ENCODE results near the gene INSM1.
A peak's percentile ranks its signal among the peaks of the same experiment; 100 is the strongest.
"Not testable (repeated sequence)": the region's sequence is repeated elsewhere in the genome, so short reads cannot be mapped to it uniquely, and the experiment has no call there.

Gene INSM1, protein sequence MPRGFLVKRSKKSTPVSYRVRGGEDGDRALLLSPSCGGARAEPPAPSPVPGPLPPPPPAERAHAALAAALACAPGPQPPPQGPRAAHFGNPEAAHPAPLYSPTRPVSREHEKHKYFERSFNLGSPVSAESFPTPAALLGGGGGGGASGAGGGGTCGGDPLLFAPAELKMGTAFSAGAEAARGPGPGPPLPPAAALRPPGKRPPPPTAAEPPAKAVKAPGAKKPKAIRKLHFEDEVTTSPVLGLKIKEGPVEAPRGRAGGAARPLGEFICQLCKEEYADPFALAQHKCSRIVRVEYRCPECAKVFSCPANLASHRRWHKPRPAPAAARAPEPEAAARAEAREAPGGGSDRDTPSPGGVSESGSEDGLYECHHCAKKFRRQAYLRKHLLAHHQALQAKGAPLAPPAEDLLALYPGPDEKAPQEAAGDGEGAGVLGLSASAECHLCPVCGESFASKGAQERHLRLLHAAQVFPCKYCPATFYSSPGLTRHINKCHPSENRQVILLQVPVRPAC

DNA sequence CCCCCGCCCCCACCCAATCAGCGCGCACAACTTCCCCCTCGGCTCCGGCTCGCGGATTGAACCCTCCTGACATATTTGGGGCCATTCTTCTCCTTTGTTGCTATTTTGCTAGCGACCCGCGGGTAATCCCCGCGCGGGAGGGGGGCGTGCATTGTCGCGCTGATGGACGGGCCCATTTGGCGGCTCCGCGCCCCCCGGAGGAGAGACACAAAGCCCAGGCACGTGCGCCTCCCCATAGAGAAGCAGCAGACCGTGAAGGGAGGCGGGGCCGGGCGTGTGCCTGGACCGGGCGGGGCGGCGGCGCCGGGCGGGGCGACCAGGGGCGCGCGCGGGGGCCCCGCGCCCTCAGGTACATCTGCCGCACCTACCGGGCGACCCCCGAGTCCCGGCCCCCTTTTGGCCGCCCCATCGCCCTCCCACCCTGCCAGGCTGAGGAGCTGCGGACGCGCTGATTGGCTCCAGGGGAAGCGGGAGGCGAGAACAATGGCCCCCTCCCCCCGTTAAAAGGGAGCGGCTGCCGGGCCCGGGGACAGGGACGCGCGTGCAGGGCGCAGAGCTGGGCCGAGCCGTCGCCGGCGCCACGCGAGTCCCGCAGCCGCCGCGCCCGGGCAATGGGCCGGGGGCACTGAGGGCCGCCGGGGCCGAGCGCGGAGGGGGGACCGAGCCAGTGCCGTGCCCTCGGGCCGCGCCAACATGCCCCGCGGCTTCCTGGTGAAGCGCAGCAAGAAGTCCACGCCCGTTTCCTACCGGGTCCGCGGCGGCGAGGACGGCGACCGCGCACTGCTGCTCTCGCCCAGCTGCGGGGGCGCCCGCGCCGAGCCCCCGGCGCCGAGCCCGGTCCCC is at the start of gene INSM1:
TSS of gene INSM1 (plus strand) at position 530 of the 843 bp plus-strand sequence. CDS start at position 694, 164 bp downstream.
- DNase-seq = peak; percentile 95

DNA sequence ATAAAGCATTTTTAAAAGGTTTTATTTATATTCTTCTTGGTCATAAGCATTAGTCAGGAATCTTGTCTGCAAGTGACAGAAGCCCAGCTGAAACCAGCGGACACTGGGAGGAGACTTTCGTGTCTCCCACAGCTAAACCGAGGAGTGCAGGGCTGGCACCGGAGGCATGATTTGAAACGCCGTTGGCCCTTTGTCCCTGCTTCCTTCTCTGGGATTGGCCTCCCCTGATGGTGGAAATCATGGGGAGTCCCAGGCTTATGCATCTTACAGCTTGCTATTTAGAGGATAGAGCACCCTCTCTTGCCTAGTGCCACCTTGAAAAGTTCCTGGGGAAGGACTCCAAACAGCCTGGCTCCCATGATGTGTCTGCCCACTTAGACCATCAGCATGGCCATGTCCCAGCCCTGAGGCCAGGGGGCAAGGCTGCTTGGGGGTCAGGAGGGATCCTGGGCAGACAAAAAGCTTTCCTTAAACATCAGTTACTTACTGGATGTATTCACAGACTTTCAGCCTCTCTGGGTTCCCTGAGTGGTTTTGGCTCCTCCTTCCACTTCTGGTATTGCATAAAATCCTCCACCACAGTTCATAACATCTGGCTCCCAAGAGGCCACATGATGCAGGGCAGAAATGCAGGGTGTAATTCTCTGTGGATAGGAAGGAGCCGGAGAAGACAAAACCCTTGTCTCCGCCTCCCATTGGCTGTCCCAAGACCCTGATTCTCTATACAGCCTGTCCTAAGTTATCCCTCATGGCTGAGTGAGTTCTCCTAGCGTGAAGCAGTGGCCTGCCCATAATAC is 49.3 kb upstream of the INSM1 start:
- DNase-seq = no peak

DNA sequence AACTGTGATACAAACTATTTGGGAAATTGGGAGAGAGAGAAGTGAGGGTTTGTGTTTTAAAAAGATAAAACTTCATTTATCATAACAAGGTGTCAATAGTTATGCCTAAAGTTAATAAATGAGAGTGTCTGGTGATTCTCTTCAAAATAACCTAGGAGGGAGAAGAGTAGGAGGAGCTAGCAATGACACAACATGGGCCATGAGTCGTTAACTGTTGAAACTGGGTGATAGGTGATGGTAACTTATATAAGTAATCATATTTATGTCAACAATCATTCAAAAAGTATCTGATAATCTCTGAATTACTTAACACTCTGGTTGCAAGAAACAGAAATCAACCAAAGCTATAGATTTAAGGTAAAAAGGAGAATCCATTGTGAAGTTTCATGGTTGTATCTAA is 46.8 kb upstream of the INSM1 start:
- DNase-seq = no peak

DNA sequence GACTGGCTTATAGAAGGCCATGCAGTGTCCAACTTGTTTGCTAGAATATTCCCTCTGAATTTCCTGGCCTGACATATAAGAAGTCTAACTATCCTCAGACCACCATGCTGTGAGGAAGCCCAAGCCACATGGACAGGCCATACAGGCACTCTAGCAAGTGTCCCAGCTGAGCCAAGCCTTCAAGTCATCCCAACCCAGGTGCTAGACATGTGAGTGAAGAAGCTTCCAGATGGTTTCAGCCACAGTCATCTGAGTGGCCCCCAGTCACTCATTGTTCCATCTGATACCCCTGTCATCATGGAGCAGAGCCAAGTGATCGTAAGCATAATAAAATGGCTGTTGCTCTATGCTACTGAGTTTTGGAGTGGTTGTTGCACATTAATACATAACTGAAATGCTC is 46.0 kb upstream of the INSM1 start:
- no peak for DNase-seq

DNA sequence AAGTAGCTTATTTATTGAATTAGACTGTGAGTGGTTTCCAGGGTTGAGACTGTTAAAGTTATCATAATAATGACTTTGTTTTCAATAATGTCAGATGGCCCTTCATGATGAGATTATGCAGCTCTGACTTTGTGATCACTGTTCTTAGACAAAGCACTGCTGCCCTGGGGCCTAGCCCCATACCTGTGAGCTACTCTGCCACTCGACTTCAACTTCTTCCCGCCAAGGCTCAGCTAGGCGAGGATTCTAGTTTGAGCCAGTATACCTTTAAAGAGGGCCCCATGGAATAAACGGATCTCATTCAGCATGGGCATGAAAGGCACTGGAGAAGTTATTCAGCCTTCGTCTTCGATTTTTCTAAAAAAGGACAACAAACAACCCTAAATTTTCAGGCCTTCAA is 45.0 kb upstream of the INSM1 start:
- DNase-seq = no peak

DNA sequence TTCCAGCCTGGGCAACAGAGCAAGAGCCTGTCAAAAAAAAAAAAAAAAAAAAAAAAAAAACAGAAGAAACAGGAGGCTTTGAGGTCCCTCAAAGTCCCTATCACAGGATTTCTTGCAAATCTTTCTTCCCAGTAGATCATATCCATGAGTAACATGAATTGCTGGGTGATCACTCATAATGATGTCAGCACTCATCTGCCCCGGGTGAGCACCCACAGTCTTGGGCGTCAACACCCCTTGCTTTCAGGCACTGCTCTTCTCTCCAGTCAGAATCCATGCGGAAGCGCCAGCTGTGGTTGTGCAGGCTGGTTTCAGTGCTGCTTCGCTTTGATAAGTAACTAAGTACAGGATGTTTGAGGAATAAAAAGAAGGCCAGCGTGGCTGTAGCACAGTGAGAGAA is 40.2 kb upstream of the INSM1 start:
- DNase-seq = no peak

DNA sequence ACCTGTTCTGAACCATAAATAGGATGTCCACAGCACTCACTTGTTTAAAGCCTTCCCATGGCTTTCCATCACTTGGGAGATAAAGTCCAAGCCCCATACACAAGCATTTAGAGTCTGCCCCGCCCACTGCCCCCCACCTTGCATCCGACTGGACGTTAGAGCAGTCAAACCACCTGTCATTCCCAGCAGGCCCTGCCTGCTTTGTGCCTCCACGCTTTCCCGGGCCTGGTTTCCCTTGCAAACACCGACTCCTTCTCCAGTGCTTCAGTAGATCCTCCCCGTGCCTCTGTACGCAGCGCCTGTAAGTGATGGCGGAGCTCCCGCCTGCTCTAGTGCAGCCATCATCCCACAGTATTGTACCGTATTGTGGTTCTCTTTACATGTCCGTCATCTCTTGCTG is 38.3 kb upstream of the INSM1 start:
- no peak for DNase-seq

DNA sequence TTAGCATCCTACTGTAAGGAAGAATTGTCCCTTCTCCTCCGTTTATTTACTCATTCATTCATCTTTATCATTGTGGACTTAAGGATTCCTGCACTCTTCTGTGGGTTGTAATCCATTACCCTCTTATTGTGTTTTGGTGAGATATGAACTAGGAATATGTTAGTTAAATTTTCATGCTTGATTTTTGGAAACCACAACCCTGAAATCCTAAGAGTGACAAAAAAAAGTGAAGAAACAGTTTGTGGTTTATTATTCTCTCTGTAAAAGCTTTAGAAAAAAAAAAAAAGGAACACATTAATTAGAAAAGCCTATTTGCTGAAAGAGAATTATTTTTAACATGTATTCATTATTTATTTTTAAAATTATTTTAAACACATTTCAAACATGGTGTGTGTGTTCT is 36.7 kb upstream of the INSM1 start:
- DNase-seq = no peak

DNA sequence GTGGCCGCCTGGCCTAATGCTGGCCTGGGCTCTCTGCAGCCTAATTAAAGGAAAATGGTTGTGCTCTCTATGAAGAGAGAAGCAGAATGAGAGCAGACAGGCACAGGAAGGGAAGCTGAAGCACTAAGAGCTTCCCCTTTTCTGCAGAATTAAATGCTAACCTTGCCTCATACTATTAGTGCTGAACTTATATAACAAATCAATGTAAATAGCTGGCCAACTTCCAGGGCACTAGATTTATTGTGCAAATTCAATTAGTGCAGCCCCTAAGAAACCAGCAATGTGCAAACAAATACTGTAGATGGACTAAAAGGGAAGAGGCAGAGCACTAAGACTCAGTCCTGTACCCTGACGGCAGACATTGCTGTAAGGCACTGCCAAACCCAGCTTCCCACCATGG is 36.1 kb upstream of the INSM1 start:
- DNase-seq = no peak

DNA sequence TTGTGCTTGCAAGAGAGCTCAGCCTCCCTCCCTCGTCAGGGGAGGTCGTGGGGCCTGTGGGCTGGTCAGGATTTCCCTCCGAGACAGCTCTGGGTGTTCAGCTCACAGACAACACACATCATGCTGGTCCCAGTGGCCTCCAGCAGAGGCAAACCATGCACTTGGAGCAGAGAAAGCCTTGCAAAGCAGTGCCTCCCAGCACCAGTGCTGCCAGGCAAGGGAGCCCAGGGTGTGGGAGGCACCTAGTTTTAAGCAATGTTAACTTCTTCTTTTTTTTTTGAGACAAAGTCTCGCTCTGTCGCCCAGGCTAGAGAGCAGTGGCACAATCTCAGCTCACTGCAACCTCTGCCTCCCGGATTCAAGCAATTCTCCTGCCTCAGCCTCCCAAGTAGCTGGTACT is 34.0 kb upstream of the INSM1 start:
- DNase-seq = no peak

DNA sequence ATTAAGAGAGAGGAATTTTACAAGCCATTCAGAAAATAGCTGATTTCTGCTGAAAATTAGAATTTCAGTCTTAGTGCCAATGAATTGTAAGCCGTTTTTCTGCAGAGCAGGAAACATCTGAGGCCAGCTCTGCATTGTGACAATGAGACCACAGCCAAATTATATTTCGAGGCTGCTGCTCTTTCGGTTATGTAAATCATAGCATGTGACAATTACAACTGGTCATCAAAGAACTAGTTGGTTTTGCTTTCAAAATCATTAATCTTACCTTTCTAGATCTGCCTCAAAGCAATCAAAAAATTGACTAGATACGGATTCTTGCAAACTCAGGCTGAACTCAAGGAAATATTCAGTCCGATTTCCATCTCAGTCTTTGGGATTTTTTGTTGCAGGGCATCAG is 33.4 kb upstream of the INSM1 start:
- no peak for DNase-seq

DNA sequence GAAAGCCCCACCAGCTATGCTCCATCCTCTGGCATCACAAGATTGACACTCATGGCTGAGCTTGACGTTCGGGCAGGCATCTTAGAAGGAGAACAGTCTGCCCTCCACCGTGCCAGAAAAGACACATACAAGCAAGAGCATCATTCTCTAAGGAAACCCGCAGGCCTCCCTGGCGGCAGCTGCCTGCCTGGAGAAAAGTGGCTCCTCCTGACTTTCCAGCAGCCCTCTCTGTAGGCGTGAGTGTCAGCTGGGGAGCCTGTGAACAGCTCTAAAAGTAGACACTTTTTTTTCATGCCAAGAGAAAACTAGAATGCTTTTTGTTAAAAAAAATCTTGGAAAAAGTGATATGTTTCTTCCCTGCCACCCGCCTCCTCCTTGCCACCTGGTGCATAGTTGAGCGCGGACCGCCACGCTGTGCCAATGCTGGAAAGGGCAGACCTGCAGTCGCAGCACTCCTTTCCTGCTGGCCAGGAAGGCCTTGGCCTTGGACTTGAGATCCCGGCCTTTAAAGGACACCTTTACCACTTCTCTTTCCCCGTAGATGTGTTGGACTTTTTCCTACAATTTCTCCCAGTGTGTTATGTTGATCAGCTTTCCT is 29.7 kb upstream of the INSM1 start:
- no peak for DNase-seq

DNA sequence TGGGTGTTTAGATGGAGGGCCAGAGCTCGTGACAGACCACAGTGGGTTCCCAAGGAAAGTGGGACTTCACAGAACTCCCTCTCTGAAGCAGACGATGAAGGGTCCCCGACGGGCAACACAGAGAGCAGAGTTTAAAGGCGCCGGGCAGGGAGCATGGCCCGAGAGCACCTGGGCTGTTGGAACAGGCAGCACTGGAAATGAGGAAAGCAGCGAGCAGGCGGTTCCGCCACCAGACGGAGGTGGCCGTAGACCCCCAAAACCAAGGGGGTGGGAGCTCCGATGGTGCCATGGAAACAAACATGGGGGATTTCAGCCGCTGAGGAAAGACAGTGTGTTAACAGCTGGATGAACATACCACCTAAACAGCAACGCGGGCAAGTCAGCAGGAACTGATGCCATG is 27.5 kb upstream of the INSM1 start:
- DNase-seq = no peak

DNA sequence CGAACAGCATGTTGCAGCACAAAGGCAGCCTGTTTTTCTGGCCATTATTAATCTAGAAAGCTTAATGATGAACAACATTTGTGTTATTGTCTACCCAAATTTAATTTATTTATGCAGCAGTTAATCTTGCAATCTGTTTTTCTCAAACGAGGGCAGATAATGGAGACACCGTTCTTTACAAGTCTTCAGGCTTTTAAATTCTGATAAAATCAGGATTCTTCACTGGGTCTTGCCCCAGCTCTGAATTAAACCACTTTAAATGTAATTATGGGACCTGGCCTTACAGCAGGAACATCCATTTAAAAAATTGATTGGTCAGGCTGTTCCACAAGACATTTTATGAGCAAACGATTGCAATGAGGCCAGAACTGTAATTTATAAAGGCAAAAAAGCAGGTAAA is 26.5 kb upstream of the INSM1 start:
- no peak for DNase-seq

DNA sequence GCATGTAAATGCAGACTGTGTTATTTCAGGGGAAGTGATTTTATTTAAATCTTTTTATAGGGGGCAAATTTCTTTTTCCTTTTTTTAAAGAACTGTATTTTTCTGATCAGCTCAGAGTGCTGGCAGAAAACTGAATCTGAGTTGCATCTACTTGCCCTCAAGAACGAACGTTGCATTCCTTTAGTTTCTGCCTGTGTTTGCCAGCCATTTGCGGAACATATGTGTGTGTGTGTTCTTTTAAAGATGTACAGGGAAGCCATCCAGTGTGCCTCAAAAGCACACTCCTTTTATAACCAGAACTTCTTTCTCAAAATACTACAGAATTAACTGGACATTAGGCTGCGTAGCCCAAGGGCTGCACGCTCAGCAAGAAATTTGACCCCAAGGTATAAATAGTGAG is 25.8 kb upstream of the INSM1 start:
- DNase-seq = no peak

DNA sequence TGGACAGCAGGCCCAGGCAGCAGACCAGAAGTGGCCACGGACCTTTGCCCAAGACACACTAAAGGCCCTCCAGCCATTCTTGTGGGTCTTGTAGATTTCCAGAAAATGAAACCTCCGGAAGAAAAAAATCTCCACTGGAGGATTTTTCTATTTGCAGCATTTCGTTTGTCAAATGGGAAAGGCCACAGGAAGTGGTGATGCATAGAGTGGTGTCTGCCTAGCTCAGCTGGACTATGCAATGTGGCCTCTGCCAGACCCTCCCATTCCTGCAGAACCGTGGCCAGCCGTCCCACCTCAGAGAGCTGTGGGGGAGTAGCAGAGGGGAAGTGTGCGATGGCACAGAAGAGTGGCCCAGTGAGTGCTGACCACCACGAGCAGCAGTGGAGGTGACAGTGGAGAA is 24.0 kb upstream of the INSM1 start:
- no peak for DNase-seq

DNA sequence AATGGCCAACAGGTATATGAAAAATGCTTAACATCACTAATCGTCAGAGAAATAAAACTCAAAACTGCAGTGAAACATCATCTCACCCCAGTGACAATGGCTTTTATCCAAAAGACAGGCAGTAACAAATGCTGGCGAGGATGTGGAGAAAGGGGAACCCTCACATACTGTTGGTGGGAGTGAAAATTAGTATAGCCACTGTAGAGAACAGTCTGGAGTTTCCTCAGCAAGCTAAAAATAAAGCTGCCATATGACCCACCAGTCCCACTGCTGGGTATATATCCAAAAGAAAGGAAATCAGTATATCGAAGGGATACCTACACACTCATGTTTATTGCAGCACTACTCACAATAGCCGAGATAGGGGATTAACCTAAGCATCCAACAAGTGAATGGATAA is 23.4 kb upstream of the INSM1 start:
- no peak for DNase-seq

DNA sequence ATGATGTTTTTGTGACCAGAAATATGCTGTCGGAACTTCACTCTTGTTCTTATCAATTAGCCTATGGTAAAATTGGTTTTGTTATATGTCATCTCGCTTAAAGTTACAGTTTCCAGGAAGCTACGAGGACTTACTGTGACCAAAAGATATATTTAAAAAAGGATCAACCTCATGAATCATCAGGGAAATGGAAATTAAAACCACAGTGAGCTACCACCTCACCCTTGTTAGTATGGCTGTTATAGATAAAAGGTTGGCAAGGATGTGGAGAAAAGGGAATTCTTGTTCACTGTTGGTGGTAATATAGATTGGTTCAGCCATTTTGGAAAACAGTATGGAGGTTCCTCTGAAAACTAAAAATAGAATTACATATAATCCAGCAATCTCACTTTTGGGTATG is 14.3 kb upstream of the INSM1 start:
- no peak for DNase-seq

DNA sequence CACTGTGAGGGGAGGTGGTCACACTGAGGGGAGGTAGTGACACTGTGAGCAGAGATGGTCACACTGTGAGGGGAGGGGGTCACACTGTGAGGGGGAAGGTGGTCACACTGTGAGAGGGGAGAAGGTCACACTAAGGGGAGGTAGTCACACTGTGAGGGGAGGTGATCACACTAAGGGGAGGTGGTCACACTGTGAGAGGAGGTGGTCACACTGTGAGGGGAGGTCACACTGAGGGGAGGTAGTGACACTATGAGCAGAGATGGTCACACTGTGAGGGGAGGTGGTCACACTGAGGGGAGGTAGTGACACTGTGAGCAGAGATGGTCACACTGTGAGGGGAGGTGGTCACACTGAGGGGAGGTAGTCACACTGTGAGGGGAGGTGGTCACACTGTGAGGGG is 12.4 kb upstream of the INSM1 start:
- not testable (repeated sequence) for DNase-seq

DNA sequence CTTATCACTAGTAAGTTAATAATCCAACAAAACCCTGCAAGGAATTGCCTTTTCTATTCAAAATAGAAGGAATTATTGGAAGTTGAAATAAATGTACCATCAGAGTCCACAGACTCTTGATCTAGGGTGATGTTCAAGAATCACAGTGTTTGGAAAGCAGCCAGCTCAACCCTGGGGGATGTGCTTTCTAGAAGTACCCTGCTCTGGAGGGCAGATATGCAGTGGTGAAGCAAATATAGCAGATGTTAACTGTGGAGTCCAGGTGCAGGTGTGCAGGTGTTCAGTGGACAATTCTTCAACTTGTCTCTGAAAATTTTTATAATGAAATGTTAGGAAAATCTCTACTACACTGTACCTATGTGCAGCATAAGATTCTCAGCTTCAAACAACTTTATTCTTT is 9.1 kb upstream of the INSM1 start:
- peak; percentile 68 for DNase-seq

DNA sequence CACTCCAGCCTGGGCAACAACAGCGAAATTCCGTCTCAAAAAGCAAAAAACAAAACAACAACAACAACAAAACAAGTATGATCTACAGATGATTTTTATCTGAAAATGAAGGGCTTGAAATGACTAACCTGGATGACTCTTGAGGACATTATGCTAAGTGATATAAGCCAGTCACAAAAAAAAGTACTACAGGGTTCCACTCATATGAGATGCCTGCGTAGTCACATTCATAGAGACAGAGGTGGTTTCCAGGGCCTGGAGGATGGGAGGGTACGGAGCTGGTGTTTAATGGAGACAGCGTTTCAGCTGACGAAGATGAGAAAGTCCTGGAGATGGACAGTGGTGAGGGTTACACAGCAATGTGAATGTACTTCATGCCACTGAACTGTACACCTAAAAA is 8.3 kb upstream of the INSM1 start:
- DNase-seq = no peak

DNA sequence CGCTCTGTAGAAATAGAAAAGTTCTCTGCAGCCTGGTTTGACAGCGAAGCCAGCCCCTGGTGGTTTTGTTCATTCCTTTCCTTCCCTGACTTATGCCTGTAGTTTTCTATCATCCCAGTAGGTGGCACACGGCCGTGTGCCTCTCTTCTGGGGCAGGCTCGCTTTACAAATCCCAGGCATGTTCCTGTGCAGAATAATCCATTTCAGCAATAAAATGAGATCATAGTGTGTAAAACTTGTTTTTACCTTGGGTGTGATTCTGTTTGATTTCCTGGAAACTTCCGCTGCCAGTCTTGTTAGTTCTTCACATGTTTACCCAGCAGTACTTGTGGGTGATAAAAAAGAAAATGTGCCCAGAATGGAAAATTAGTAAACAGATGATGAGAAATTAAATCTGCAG is 7.4 kb upstream of the INSM1 start:
- peak; percentile 89 for DNase-seq

All from DMS53 (cell line).